GM12878 (cell line): ENCODE measurements around the gene OR6Y1. TPM values are rescaled to one million over a fixed set of nuclear protein-coding genes. Genes with fewer than 3 reads are reported as not detected.

Source experiments
- ATAC-seq: fragments of 200-7000 bp; cut with Tn5 transposase; 3 replicates; pipeline ENCODE4 v1.9.1; 2020; ENCODE audit warnings: mild to moderate bottlenecking, moderate library complexity
- BruUV-seq: library from RNA; stranded (reverse); fragments of 400-500 nt; replicated peaks from 2 replicates; lab custom pipeline; 2021; lab: Mats Ljungman, UMichigan
- CTCF ChIA-PET: fragments of 300-600 bp; sonication (Branson Sonifier 250); formaldehyde crosslinking; extraction: SDS; loops from one replicate; lab custom pipeline; 2021; ENCODE audit warnings: inconsistent platforms; lab: Yijun Ruan, JAX
- POLR2A ChIA-PET: fragments of 350-600 bp; formaldehyde crosslinking; extraction: SDS; loops from one replicate; lab custom pipeline; 2021; ENCODE audit warnings: inconsistent platforms; lab: Charles Lee
- RAD21 ChIA-PET: fragments of 300-600 bp; sonication (Branson Sonifier 250); formaldehyde crosslinking; loops from one replicate; lab custom pipeline; 2023; ENCODE audit warnings: antibody characterized with exemption; ENCODE audit not compliant: unreplicated experiment; lab: Charles Lee
- SMC1A ChIA-PET: fragments of 300-600 bp; sonication (Branson Sonifier 250); formaldehyde crosslinking; loops from one replicate; lab custom pipeline; 2023; ENCODE audit not compliant: unreplicated experiment, uncharacterized antibody; lab: Charles Lee
- DNase-seq: peaks from one replicate; pipeline ENCODE4 v3.0.0-alpha.2; 2011; ENCODE audit warnings: low read depth, low spot score
- FAIRE-seq: peaks from 3 replicates; lab custom pipeline; 2011; peaks lifted over from hg19 to GRCh38; lab: Jason Lieb, UNC
- H2AFZ ChIP-seq: 2 replicates; pipeline ENCODE4 v1.6.0; 2011; ENCODE audit warnings: low read depth, low read length, control low read depth; ENCODE audit not compliant: control insufficient read depth
- H3K27ac ChIP-seq: 2 replicates; pipeline ENCODE4 v1.5.1; 2011; ENCODE audit warnings: control low read depth; ENCODE audit not compliant: control insufficient read depth, insufficient read depth
- H3K27me3 ChIP-seq, 2 experiments: replicated peaks in 1 of 2; 2 replicates each; pipeline versions ENCODE4 v1.6.0 to v1.6.1; 2011; ENCODE audit warnings: low read length in 1 of 2; ENCODE audit not compliant: control insufficient read depth in 2 of 2, insufficient read depth in 2 of 2
- H3K36me3 ChIP-seq, 2 experiments: 2 replicates each; pipeline ENCODE4 v1.5.1; 2011; ENCODE audit warnings: low read length in 1 of 2; ENCODE audit not compliant: control insufficient read depth in 2 of 2, insufficient read depth in 2 of 2
- H3K4me1 ChIP-seq: 2 replicates; pipeline ENCODE4 v1.6.1; 2011; ENCODE audit warnings: mild to moderate bottlenecking, low read length, moderate library complexity, mixed read lengths; ENCODE audit not compliant: control insufficient read depth, insufficient read depth
- H3K4me2 ChIP-seq: 2 replicates; pipeline ENCODE4 v1.6.0; 2011; ENCODE audit warnings: control low read depth; ENCODE audit not compliant: control insufficient read depth, insufficient read depth
- H3K4me3 ChIP-seq: fragments of 200-600 bp; sonication (generic); 2 replicates; pipeline ENCODE4 v1.5.1; 2016
- H3K79me2 ChIP-seq: 2 replicates; pipeline ENCODE4 v1.6.0; 2011; ENCODE audit warnings: low read length; ENCODE audit not compliant: control insufficient read depth, insufficient read depth
- H3K9ac ChIP-seq: 2 replicates; pipeline ENCODE4 v1.8.0; 2011; ENCODE audit warnings: low read length, control low read depth, mixed read lengths; ENCODE audit not compliant: control insufficient read depth, insufficient read depth
- H3K9me3 ChIP-seq: replicated peaks from 3 replicates; pipeline ENCODE4 v1.5.1; 2011; ENCODE audit warnings: mild to moderate bottlenecking, low read length; ENCODE audit not compliant: control insufficient read depth, insufficient read depth
- H4K20me1 ChIP-seq: 2 replicates; pipeline ENCODE4 v1.6.0; 2011; ENCODE audit not compliant: control insufficient read depth, insufficient read depth
- E2F4 ChIP-seq: IDR thresholded peaks from 2 replicates; pipeline ENCODE4 v1.6.1; 2012; ENCODE audit warnings: low read depth, low read length, improper control_type of control experiment
- E2F8 ChIP-seq: fragments of 450-650 bp; IDR thresholded peaks from 2 replicates; pipeline ENCODE4 v1.6.1; 2018; ENCODE audit warnings: mild to moderate bottlenecking, low read depth, moderate library complexity; ENCODE audit not compliant: partially characterized antibody
- ETV6 ChIP-seq, 2 experiments: fragments of 450-650 bp in 1 of 2; IDR thresholded peaks in 1 of 2; conservative IDR thresholded peaks in 1 of 2; 2 replicates each; pipeline ENCODE4 v1.6.1; 2014; ENCODE audit warnings: antibody characterized with exemption in 1 of 2, borderline replicate concordance in 1 of 2, low read depth in 1 of 2, mild to moderate bottlenecking in 1 of 2, moderate library complexity in 1 of 2
- HSF1 ChIP-seq: fragments of 150-350 bp; IDR thresholded peaks from 2 replicates; pipeline ENCODE4 v1.6.1; 2014; ENCODE audit warnings: mild to moderate bottlenecking, low read depth, low read length
- NFYA ChIP-seq: IDR thresholded peaks from 2 replicates; pipeline ENCODE4 v1.6.1; 2011; ENCODE audit warnings: low read depth, mild to moderate bottlenecking, low read length, improper control_type of control experiment, borderline replicate concordance
- PBX3 ChIP-seq: IDR thresholded peaks from 2 replicates; pipeline ENCODE4 v1.6.1; 2011; ENCODE audit warnings: mild to moderate bottlenecking, low read depth, low read length, moderate library complexity; ENCODE audit not compliant: insufficient replicate concordance
- POU2F2 ChIP-seq: IDR thresholded peaks from 3 replicates; pipeline ENCODE4 v1.6.1; 2011; ENCODE audit warnings: low read depth, mild to moderate bottlenecking, low read length, borderline replicate concordance
- SKIL ChIP-seq: fragments of 450-650 bp; IDR thresholded peaks from 2 replicates; pipeline ENCODE4 v1.6.1; 2017; ENCODE audit warnings: mild to moderate bottlenecking, low read depth, inconsistent platforms; ENCODE audit not compliant: poor library complexity, severe bottlenecking
- USF2 ChIP-seq: IDR thresholded peaks from 2 replicates; pipeline ENCODE4 v1.6.1; 2011; ENCODE audit warnings: low read depth, low read length, improper control_type of control experiment, borderline replicate concordance
- WGBS: methylation state at CpG from one replicate; pipeline ENCODE4 v1.1.6; 2016; ENCODE audit warnings: low lambda C conversion rate; ENCODE audit not compliant: insufficient replicate concordance, insufficient coverage; ENCODE audit errors: missing lambda C conversion rate; 5-methylcytosine and 5-hydroxymethylcytosine counted together
- in situ Hi-C: fragments of 300-500 bp; cut with MboI; formaldehyde crosslinking; loops from 9 replicates; pipeline ENCODE4 v1.14.3; 2018; ENCODE audit warnings: mixed read lengths
- intact Hi-C: fragments of 100-400 bp; cut with micrococcal nuclease; formaldehyde crosslinking; loops from one replicate; pipeline ENCODE4 v1.14.2; 2022; ENCODE audit not compliant: unreplicated experiment
- polyA plus RNA-seq, 11 experiments: library from polyadenylated mRNA; depleted of rRNA in 4 of 11; unstranded in 6 of 11; stranded (reverse) in 5 of 11; fragments of >200 nt; fragmentation: Nextera tagmentation in 4 of 11; fragmentation: Illumina TruSeq in 1 of 11; extraction: Ambion mirVana in 4 of 11; extraction: Trizol in 1 of 11; gene quantifications; 1 replicate in 1 of 11; 2 replicates in 10 of 11; pipeline versions ENCODE4 v1.2.1 to v1.2.3, GENCODE V29; 2011 to 2016; ENCODE audit warnings: inconsistent platforms in 2 of 11, missing spikeins in 2 of 11, low read depth in 1 of 11
- total RNA-seq, 4 experiments: library from RNA; depleted of rRNA in 3 of 4; stranded (reverse); fragments of >200 nt in 3 of 4; fragmentation: Illumina TruSeq in 1 of 4; extraction: Trizol in 1 of 4; gene quantifications; 2 replicates each; pipeline versions ENCODE4 v1.2.1 to v1.2.3, GENCODE V29; 2013 to 2021

The OR6Y1 gene
- total and polyA plus RNA-seq, 10 of the 15 experiments (the other 5 are each of a cell fraction or from before 2014, with no cell fraction given): not detected

- no peak for TF ChIP-seq HSF1
These were observed 26.9 kb downstream of the OR6Y1 start (continued) for GRCh38 chr1:158527190-158527815.

GRCh38 chr1:158521666-158522058 lies 32.5 kb downstream of the OR6Y1 start:
- Histone ChIP-seq H3K27ac (no peak overlapping the region), H3K9ac (no peak overlapping the region), H2AFZ (no peak overlapping the region), H4K20me1 (no peaks in the 10 kb centered on the region), H3K36me3 (no peaks in the 10 kb centered on the region), H3K4me3 (no peak overlapping the region), H3K4me2 (no peak overlapping the region), H3K79me2 (no peaks in the 10 kb centered on the region), H3K9me3 (no peaks in the 10 kb centered on the region), H3K4me1 (no peaks in the 10 kb centered on the region), H3K27me3 (no peaks in the 10 kb centered on the region)
- no peak for FAIRE-seq
- WGBS: 40% methylated on average over 2 of the region's 2 CpGs
- intact Hi-C loops (no loop called here), in situ Hi-C loops (no loop called here)
- no peak for DNase-seq
- ChIA-PET CTCF (no interaction called here), RAD21 (interaction anchor here (0.9 kb wide), 1 partner anchor 317 kb away, joined by 3 read pairs; no protein-coding TSS in a partner anchor), POLR2A (no interaction called here), SMC1A (interaction anchor here (0.8 kb wide), 1 partner anchor 44 kb away, joined by 3 read pairs; no protein-coding TSS in a partner anchor)
- ATAC-seq: no peak
- no TSS peak for BruUV-seq
- TF ChIP-seq ETV6 (conservative IDR thresholded peaks at IDR 0.05 in 1 of 2, IDR thresholded peaks at IDR 0.05 in 1 of 2; ENCODE audit: borderline replicate concordance in 1 of 2, low read depth in 1 of 2) (no peak), POU2F2 (no peak), PBX3 (no peak), E2F8 (no peak), E2F4 (no peak), NFYA (no peak), SKIL (no peak), USF2 (no peak)
